MCF 10A (cell line): ENCODE data around the gene JAK2. TPM values are rescaled to one million over a fixed set of nuclear protein-coding genes. Genes with fewer than 3 reads are reported as not detected.

Source experiments
- BruUV-seq: library from RNA; stranded (reverse); fragments of 400-500 nt; replicated peaks from 2 replicates; lab custom pipeline; 2021; lab: Mats Ljungman, UMichigan
- CTCF ChIA-PET: fragments of 300-600 bp; sonication (Branson Sonifier 250); formaldehyde crosslinking; extraction: SDS; loops from one replicate; lab custom pipeline; 2021; ENCODE audit warnings: antibody characterized with exemption, inconsistent platforms; lab: Yijun Ruan, JAX
- POLR2A ChIA-PET: fragments of 300-600, 350-650 bp; sonication (Branson Sonifier 250); formaldehyde crosslinking; extraction: SDS; loops from one replicate; lab custom pipeline; 2020; ENCODE audit warnings: antibody characterized with exemption, inconsistent platforms; lab: Yijun Ruan, JAX
- DNase-seq: peaks from one replicate; pipeline ENCODE4 v3.0.0-alpha.2; 2018; ENCODE audit not compliant: unreplicated experiment
- H3K27ac Mint-ChIP-seq: one replicate; pipeline ENCODE4 v1.8.0; 2022; ENCODE audit warnings: mild to moderate bottlenecking, low read depth, mixed read lengths; ENCODE audit not compliant: unreplicated experiment
- H3K27me3 Mint-ChIP-seq: one replicate; pipeline ENCODE4 v1.8.0; 2022; ENCODE audit warnings: mixed read lengths; ENCODE audit not compliant: insufficient read depth, unreplicated experiment
- H3K36me3 Mint-ChIP-seq: one replicate; pipeline ENCODE4 v1.8.0; 2022; ENCODE audit warnings: mild to moderate bottlenecking, moderate library complexity, mixed read lengths; ENCODE audit not compliant: insufficient read depth, unreplicated experiment
- H3K4me1 Mint-ChIP-seq: one replicate; pipeline ENCODE4 v1.8.0; 2022; ENCODE audit warnings: mixed read lengths; ENCODE audit not compliant: insufficient read depth, unreplicated experiment
- H3K4me3 Mint-ChIP-seq: one replicate; pipeline ENCODE4 v1.8.0; 2022; ENCODE audit warnings: mild to moderate bottlenecking, moderate library complexity, mixed read lengths; ENCODE audit not compliant: unreplicated experiment
- H3K9me3 Mint-ChIP-seq: one replicate; pipeline ENCODE4 v1.8.0; 2022; ENCODE audit warnings: mixed read lengths; ENCODE audit not compliant: unreplicated experiment
- CTCF ChIP-seq: fragments of 200-600 bp; IDR thresholded peaks from one replicate; pipeline ENCODE4 v1.8.0; 2022; ENCODE audit warnings: antibody characterized with exemption, mild to moderate bottlenecking; ENCODE audit not compliant: unreplicated experiment
- intact Hi-C: fragments of 100-400 bp; cut with micrococcal nuclease; formaldehyde crosslinking; loops from 2 replicates; pipeline ENCODE4 v1.14.1; 2022
- total RNA-seq: library from RNA; stranded (reverse); gene quantifications from 2 replicates; pipeline ENCODE4 v1.2.3, GENCODE V29; 2022

JAK2 gene
- total RNA-seq, 1 experiment from 2014 or later, result 4.3 TPM

DNA sequence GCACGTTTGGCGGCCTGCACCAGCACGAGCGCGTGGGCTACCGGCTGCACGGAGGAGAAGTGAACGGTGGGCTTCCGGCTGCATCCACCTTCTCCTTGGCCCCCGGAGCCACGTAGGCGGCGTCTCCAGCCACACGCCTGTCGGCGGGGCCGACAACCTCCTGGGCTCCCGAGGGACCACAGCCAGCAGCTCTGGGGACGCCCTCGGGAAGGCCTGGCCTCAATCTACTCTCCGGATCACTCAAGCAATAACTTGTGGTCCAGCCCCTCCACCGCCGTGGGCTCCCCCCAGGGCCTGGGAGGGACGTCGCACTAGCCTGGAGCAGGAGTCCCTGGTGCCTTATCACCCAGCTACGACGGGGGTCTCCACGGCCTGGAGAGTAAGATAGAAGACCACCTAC is 126.6 kb downstream of the JAK2 start:
- intact Hi-C loops, result no loop called here
- H3K4me3 Mint-ChIP-seq, result no peak overlapping the region
- no peak overlapping the region for H3K27ac Mint-ChIP-seq
- H3K9me3 Mint-ChIP-seq, result no peaks in the 10 kb centered on the region
- ChIA-PET CTCF (interaction anchor here (0.6 kb wide), 1 partner anchor 1444 kb away, joined by 3 read pairs; no protein-coding TSS in a partner anchor), POLR2A (no interaction called here)
- no TSS peak for BruUV-seq
- no peak for TF ChIP-seq CTCF
- no peaks in the 10 kb centered on the region for H3K4me1 Mint-ChIP-seq
- H3K27me3 Mint-ChIP-seq, result no peaks in the 10 kb centered on the region
- peaks cover 10% of the 10 kb centered on the region for H3K36me3 Mint-ChIP-seq
- DNase-seq, result no peak

GRCh38 chr9:5112109-5112592 is 127.1 kb downstream of the JAK2 start:
- POLR2A ChIA-PET, result no interaction called here
- H3K9me3 Mint-ChIP-seq, result no peaks in the 10 kb centered on the region

DNA sequence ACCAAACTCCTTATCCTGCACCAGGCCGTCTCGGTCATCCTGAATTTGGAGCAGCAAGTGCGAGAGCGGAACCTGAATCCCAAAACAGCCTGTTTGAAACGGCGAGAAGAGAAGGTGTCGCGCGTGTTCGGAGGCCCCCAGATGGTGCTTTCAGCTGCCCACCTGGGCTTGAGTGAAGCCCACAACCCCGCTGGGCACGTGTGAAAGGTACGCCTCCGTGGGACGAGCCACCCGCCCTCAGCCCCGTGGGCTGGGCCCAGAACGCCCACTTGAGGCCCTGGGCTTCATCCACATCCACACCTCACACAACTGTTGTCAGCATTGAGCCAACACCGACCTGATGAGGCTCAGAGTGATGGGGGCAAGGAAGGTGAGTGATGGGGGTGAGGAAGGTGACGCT is 127.6 kb downstream of the JAK2 start:
- no peaks in the 10 kb centered on the region for H3K4me1 Mint-ChIP-seq
- POLR2A ChIA-PET, result no interaction called here
- BruUV-seq, result no TSS peak
- CTCF ChIA-PET, result interaction anchor here (0.6 kb wide), 1 partner anchor 9 kb away, joined by 5 read pairs; no protein-coding TSS in a partner anchor
- H3K9me3 Mint-ChIP-seq, result no peaks in the 10 kb centered on the region
- no peak overlapping the region for H3K4me3 Mint-ChIP-seq
- H3K27ac Mint-ChIP-seq, result no peak overlapping the region
- no peak for TF ChIP-seq CTCF
- H3K36me3 Mint-ChIP-seq, result peaks cover 10% of the 10 kb centered on the region
- DNase-seq, result no peak
- intact Hi-C loops, result no loop called here
- no peaks in the 10 kb centered on the region for H3K27me3 Mint-ChIP-seq

More at GRCh38 chr9:5112109-5112592, 127.1 kb downstream of the JAK2 start:
- TF ChIP-seq CTCF, result no peak
- intact Hi-C loops, result no loop called here
- Mint-ChIP-seq H3K27ac (no peak overlapping the region), H3K27me3 (no peaks in the 10 kb centered on the region), H3K36me3 (peaks cover 10% of the 10 kb centered on the region), H3K4me1 (no peaks in the 10 kb centered on the region), H3K4me3 (no peak overlapping the region)
- no TSS peak for BruUV-seq
- CTCF ChIA-PET, result no interaction called here
- no peak for DNase-seq

DNA sequence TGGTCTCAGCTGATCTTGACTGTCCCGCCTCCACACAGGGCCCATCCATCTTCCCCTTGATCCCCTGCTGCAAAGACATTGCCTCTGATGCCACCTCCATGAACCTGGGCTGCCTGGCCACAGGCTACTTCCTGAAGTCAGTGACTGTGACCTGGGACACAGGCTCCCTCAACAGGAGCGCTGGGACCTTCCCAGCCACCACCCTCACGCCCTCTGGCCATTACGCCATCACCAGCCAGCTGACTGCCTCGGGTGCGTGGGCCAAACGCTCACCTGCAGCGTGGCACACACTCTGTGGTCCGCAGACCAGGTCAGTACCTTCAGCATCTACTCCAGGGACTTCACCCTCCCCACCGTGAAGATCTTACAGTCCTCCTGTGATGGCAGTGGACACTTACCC is 128.5 kb downstream of the JAK2 start:
- H3K4me3 Mint-ChIP-seq, result no peak overlapping the region
- no TSS peak for BruUV-seq
- CTCF ChIA-PET, result no interaction called here

More for the DNA sequence above, 128.5 kb downstream of the JAK2 start:
- no peak overlapping the region for H3K27ac Mint-ChIP-seq
- TF ChIP-seq CTCF, result no peak
- H3K4me1 Mint-ChIP-seq, result no peaks in the 10 kb centered on the region
- intact Hi-C loops, result no loop called here
- H3K9me3 Mint-ChIP-seq, result no peaks in the 10 kb centered on the region
- peaks cover 10% of the 10 kb centered on the region for H3K36me3 Mint-ChIP-seq
- no peak for DNase-seq
- POLR2A ChIA-PET, result no interaction called here
- H3K27me3 Mint-ChIP-seq, result no peaks in the 10 kb centered on the region
